ENCODE results near the gene TBC1D2B.

The TBC1D2B gene

GRCh38 chr15:78047761-78048627 lies 29.5 kb downstream of the TBC1D2B start:
- Histone ChIP-seq H3K36me3 (ENCODE audit: insufficient read depth, low read length) (no peaks in the 10 kb centered on the region), H3K9ac (ENCODE audit: low read depth, low read length) (no peak overlapping the region), H3K4me1 (ENCODE audit: insufficient read depth, low read length) (peaks cover 26% of the 10 kb centered on the region), H3K9me3 (ENCODE audit: control insufficient read depth, insufficient read depth, low read length) (no peaks in the 10 kb centered on the region)

GRCh38 chr15:78046796-78047341 lies 30.6 kb downstream of the TBC1D2B start:
- H3K9ac ChIP-seq (ENCODE audit: low read depth, low read length), result no peak overlapping the region
- H3K9me3 ChIP-seq (ENCODE audit: control insufficient read depth, insufficient read depth, low read length), result no peaks in the 10 kb centered on the region
- H3K36me3 ChIP-seq (ENCODE audit: insufficient read depth, low read length), result no peaks in the 10 kb centered on the region
- peaks cover 19% of the 10 kb centered on the region for H3K4me1 ChIP-seq (ENCODE audit: insufficient read depth, low read length)

- Histone ChIP-seq H3K36me3 (ENCODE audit: insufficient read depth, low read length) (no peaks in the 10 kb centered on the region), H3K4me1 (ENCODE audit: insufficient read depth, low read length) (peaks cover 6% of the 10 kb centered on the region; the same call in 1 of the 2 replicates), H3K9ac (ENCODE audit: low read depth, low read length) (no peak overlapping the region), H3K9me3 (ENCODE audit: control insufficient read depth, insufficient read depth, low read length) (no peaks in the 10 kb centered on the region)
These were observed 32.3 kb downstream of the TBC1D2B start for GRCh38 chr15:78045189-78045588.

DNA sequence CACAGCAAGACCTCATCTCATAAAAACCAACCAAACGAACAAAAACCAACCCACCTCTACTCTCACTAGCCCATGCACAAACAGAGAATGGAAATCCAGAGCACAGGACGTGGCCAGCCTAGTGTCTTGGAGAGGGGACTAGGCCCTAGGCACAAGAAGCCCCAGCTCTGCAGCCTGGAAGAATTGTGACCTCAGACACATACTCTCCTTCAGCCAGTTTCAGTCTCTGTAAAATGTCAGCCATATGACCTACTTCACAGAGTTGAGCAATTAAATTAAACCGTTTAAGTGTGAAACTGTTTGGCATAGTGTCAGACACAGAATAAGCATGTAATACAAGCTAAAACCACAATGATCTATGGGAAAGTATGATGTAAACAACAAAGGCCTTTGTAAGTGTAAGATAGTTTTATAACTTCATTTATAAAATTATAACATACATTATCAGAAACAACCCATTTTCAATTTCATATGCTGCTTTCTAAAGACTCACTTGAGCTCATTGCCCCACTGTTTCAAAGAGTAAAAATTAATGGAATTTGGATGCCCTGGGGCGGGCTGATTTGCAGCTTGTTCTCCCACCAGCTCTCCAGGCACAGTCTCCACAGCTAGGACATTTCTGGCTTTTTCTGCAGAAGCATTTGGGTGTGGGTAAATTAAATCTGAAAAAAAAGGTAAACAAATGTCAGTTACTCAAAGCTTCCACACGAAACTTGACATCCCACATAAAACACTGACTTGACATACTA lies 32.9 kb downstream of the TBC1D2B start:
- Histone ChIP-seq H3K36me3 (ENCODE audit: insufficient read depth, low read length) (no peaks in the 10 kb centered on the region), H3K9me3 (ENCODE audit: control insufficient read depth, insufficient read depth, low read length) (no peaks in the 10 kb centered on the region), H3K4me1 (ENCODE audit: insufficient read depth, low read length) (no peaks in the 10 kb centered on the region), H3K9ac (ENCODE audit: low read depth, low read length) (no peak overlapping the region)

GRCh38 chr15:78041946-78042345 lies 35.6 kb downstream of the TBC1D2B start:
- no peak overlapping the region for H3K9ac ChIP-seq (ENCODE audit: low read depth, low read length)
- H3K36me3 ChIP-seq (ENCODE audit: insufficient read depth, low read length), result no peaks in the 10 kb centered on the region
- H3K4me1 ChIP-seq (ENCODE audit: insufficient read depth, low read length), result no peaks in the 10 kb centered on the region
- no peaks in the 10 kb centered on the region for H3K9me3 ChIP-seq (ENCODE audit: control insufficient read depth, insufficient read depth, low read length)

- no peaks in the 10 kb centered on the region for H3K9me3 ChIP-seq (ENCODE audit: control insufficient read depth, insufficient read depth, low read length)
- no peak overlapping the region for H3K9ac ChIP-seq (ENCODE audit: low read depth, low read length)
- no peaks in the 10 kb centered on the region for H3K4me1 ChIP-seq (ENCODE audit: insufficient read depth, low read length)
- H3K36me3 ChIP-seq (ENCODE audit: insufficient read depth, low read length), result no peaks in the 10 kb centered on the region
These were observed 36.8 kb downstream of the TBC1D2B start for GRCh38 chr15:78040653-78041244.

- H3K9ac ChIP-seq (ENCODE audit: low read depth, low read length), result no peak overlapping the region
- H3K36me3 ChIP-seq (ENCODE audit: insufficient read depth, low read length), result no peaks in the 10 kb centered on the region
- no peaks in the 10 kb centered on the region for H3K4me1 ChIP-seq (ENCODE audit: insufficient read depth, low read length)
- no peaks in the 10 kb centered on the region for H3K9me3 ChIP-seq (ENCODE audit: control insufficient read depth, insufficient read depth, low read length)
These were observed 38.8 kb downstream of the TBC1D2B start for GRCh38 chr15:78038585-78039247.

- H3K36me3 ChIP-seq (ENCODE audit: insufficient read depth, low read length), result no peaks in the 10 kb centered on the region
- H3K9ac ChIP-seq (ENCODE audit: low read depth, low read length), result no peak overlapping the region
- H3K4me1 ChIP-seq (ENCODE audit: insufficient read depth, low read length), result no peaks in the 10 kb centered on the region
- H3K9me3 ChIP-seq (ENCODE audit: control insufficient read depth, insufficient read depth, low read length), result no peaks in the 10 kb centered on the region
These were observed 39.7 kb downstream of the TBC1D2B start for GRCh38 chr15:78037779-78038305.

GRCh38 chr15:78037328-78037727 lies 40.2 kb downstream of the TBC1D2B start:
- Histone ChIP-seq H3K4me1 (ENCODE audit: insufficient read depth, low read length) (no peaks in the 10 kb centered on the region), H3K9me3 (ENCODE audit: control insufficient read depth, insufficient read depth, low read length) (no peaks in the 10 kb centered on the region), H3K36me3 (ENCODE audit: insufficient read depth, low read length) (no peaks in the 10 kb centered on the region), H3K9ac (ENCODE audit: low read depth, low read length) (no peak overlapping the region)

DNA sequence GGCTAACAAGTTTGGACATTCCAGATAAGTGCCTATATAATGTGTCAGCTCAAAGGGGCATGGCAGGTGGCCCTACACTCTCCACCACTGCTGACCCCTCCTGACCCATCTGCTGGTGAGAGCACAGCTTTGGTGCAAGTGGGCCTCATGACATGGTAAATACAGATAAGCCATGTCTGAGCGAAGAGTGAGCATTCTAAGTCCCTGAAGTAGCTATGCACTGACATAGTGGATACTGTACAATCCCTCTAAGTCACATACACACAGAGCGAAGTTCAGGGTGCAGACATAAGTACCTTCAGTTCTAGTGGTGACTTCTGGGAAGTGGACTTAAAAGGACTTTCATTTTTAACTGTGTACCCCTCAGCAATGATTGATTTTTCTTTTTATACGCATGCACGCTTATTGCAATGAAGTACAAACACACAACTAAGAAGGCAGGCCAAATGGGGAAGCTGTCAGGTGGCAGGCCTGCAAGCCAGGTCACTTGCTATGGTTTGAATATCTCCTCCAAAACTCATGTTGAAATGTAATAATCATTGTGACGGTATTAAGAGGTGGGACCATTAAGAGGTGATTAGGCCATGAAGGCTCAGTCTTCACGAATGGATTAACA lies 41.5 kb downstream of the TBC1D2B start:
- H3K9ac ChIP-seq (ENCODE audit: low read depth, low read length), result no peak overlapping the region
- no peaks in the 10 kb centered on the region for H3K4me1 ChIP-seq (ENCODE audit: insufficient read depth, low read length)
- no peaks in the 10 kb centered on the region for H3K9me3 ChIP-seq (ENCODE audit: control insufficient read depth, insufficient read depth, low read length)
- H3K36me3 ChIP-seq (ENCODE audit: insufficient read depth, low read length), result no peaks in the 10 kb centered on the region

GRCh38 chr15:78035321-78035751 lies 42.2 kb downstream of the TBC1D2B start:
- H3K36me3 ChIP-seq (ENCODE audit: insufficient read depth, low read length), result no peaks in the 10 kb centered on the region
- no peaks in the 10 kb centered on the region for H3K9me3 ChIP-seq (ENCODE audit: control insufficient read depth, insufficient read depth, low read length)
- H3K4me1 ChIP-seq (ENCODE audit: insufficient read depth, low read length), result no peaks in the 10 kb centered on the region
- H3K9ac ChIP-seq (ENCODE audit: low read depth, low read length), result no peak overlapping the region

DNA sequence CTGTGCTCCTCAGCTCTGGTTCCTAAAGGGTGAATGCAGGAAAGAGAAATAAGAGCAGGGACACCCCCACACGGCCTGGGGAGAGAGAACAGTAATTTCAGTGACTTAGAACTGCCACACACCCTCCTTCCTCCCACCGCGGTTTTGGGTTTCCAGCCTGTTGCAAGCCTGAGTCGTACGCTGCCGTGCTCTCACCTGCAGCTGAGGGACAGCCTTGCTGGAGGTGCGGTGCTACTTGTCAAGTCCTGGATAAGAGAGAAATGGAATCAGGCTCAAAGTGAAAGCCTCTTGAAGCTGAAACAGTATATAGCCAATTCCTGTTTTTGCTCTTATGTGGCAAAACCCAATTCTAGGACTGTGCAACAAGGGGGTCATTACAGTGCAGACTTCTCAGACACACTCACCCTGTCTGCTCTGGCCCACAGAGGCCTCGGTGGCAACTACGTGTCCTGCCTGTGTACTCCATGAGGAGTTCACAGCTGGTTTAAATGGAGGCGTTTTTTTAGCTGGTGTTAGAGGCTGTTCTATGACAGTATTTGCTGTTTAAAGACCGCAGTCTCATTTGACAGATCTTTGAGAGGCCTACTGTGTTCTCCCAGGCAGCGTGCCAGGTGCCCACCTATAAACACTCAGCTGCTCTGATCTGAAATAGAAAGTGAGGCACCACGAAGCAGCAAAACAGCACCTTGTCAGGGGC lies 42.9 kb downstream of the TBC1D2B start:
- Histone ChIP-seq H3K4me1 (ENCODE audit: insufficient read depth, low read length) (no peaks in the 10 kb centered on the region), H3K36me3 (ENCODE audit: insufficient read depth, low read length) (no peaks in the 10 kb centered on the region), H3K9ac (ENCODE audit: low read depth, low read length) (no peak overlapping the region), H3K9me3 (ENCODE audit: control insufficient read depth, insufficient read depth, low read length) (no peaks in the 10 kb centered on the region)

DNA sequence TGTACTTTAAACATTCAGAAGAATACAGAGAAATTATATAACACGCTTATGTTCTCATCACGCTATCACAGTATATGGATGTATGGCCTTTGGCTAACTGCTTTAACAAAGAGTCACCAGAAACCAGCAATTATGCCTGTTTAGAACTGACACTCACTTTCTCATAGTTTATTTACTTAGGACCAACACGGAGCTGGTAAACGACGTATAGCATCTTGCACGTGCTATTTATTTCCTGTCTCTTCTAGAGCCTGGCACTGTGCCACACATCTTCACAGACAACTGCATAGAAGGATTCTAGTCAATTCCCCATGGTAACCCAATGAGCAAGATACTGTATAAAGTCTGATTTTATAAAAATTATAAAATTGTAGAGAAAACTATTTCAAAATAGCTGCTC lies 43.6 kb downstream of the TBC1D2B start:
- Histone ChIP-seq H3K4me1 (ENCODE audit: insufficient read depth, low read length) (no peaks in the 10 kb centered on the region), H3K36me3 (ENCODE audit: insufficient read depth, low read length) (no peaks in the 10 kb centered on the region), H3K9me3 (ENCODE audit: control insufficient read depth, insufficient read depth, low read length) (no peaks in the 10 kb centered on the region), H3K9ac (ENCODE audit: low read depth, low read length) (no peak overlapping the region)

All from ES-I3 (cell line).